HG03280 (cell line): ENCODE data around the gene C11orf58.

Experiments
- ATAC-seq: cut with Tn5 transposase; IDR thresholded peaks from one replicate; pipeline ENCODE4 v1.9.1; 2021; ENCODE audit warnings: mild to moderate bottlenecking, moderate library complexity; ENCODE audit not compliant: unreplicated experiment

The C11orf58 gene

DNA sequence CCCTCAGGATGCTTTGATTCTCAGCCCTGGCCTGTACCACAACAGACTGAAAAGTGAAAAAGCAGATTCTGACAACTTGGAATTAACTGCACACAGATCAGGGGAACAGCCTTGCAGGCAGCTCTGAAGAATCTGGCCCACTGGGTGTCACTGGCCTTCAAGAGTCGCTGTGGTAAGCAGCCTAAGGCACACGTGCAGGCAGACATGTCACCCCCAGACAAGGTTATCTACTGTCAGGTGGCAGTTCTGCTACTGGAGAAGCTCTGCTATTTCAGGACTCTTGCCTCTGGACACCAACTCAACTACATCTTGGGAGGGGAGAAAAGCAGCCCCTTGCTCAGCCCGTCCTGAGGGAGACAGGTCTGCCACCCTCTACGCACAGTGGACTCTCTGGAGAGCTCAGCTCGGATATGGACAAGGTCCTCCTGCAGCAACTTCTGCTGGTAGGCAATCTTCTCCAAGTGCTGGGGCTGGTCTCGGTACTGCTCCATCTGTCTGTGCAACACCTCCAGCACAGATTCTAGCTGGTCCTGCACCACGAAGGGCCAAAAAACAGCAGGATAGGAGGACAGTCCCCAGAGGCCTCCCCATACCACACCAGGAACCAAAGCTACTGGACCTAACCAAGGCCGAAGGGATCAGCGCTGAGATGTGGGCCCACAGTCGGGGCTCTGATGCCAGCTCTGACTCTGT is 63.0 kb downstream of the C11orf58 start:
- no peak for ATAC-seq

DNA sequence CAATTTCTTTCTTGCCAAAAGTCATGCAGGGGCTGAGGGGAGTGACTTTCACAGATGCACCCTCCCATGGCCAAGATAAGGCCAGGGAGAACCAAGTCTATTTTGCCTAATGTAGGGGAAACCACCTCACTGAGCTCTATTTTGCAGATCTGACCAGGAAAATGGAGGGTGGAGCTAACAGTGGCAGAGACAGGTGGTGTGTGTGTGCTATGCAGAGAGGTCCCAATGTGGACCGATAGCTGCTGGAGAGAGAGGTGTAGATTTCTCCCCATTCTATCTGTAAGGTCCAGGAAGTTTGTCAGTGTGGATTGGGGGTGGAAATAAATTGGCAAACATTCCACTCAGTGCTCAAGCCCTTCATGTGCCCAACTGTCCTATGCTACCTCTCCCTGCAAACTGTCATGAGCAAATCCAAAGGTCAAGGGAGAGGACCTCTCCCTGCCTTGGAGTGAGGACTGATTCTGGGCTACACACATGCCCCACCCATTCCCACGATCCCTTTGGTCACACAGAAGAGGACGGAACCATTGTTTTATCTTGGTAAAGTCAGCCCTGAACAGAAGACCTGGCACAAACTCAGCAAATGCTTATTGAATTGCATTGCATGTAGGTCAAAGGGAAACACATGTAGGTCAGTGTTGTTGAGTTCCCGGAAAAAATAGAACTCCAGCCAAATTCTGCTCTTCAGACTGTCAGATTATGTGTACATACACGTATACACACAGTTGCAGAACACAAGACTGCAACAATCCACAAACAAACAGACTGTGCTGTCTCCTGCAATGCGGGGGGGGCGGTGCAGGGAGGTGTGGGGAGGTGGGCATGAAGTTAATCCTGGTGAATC is 65.9 kb downstream of the C11orf58 start:
- ATAC-seq, result no peak

DNA sequence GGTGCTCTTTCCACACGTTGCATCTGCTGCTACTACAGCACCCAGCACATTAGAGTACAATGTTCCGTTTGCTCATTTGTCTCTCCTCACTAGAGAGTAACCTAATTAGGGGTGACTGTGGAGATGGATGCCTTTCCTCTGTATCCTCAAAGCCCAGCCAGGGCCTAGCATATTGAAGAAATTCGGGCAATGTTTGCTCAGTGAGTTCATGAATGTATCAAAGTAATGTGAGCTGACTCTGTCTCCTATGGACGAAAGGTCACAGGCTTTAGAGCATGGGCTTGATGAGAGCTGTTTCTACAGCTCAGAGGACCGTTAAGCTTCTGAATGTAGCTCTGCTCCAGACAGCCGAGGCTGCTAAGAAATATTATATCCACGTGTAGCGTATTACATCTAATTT is 67.5 kb downstream of the C11orf58 start:
- no peak for ATAC-seq

DNA sequence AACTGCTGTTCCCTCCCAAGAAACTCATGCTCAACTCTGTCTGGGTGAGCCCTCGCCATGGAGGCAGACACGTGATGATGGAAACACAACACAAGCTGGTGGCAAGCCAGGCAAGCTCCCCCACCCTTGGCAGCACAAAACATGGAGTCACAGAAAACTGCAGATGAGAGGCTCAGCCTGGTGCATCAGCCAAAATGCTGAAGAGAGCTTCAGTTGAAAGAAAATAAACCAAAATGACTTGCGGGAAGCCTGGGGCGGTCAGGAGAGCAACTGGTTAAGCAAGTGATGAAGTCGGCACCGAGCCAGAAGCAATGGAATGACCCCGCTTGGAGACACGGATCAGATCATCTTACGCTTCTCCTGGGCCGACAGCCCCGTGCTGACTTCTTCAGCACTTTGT is 68.3 kb downstream of the C11orf58 start:
- no peak for ATAC-seq

DNA sequence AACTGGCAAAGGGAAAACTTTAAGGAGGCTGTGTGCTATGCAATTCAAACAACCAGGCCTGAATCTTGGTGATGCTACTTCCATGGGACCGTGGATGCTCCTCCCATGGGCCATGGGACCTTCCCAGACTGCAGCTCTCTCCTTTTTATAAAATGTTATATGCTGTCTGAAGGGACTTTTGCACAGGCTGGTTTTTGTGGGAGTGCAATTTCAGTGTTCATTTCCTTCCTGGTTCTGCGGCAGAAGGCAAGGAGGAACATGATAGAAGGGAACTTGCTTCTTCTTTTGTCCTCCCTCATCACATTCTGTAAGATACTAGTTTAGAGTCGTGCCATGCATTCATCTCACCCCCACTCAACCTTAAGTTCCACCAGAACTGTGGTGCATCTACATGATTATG is 68.9 kb downstream of the C11orf58 start:
- no peak for ATAC-seq
